HUDEP-2 (cell line): ENCODE results near the gene CC2D2A.

Experiments used
- DNase-seq, 76 experiments: peaks; one replicate each; lab custom pipeline; 2025; ENCODE audit not compliant: unreplicated experiment in 76 of 76; lab: John Stamatoyannopoulos, UW

CC2D2A gene

DNA sequence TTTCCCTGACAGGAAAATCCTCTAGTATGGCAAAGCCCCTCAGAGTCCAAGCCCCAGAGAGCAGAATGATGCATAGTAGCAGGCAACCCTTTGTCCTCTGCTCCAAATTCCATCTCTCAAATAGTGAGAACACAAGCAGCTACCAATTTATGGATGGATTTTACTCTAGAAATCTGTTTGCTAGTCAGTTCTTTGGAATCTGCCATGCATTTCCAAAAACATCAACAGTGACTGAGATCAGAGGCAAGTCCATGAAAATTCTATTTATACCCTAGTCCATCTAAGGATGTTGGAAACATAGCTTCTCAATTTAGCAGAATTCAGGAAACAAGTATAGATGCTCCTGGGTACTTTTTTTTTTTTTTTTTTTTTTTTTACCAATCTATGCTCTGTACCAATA lies 10.0 kb upstream of the CC2D2A start:
- DNase-seq = no peak

- DNase-seq = no peak
Measured at GRCh38 chr4:15466596-15466995, 3.1 kb upstream of the CC2D2A start.

GRCh38 chr4:15470128-15470475 lies 420 bp downstream of the CC2D2A start:
- DNase-seq = no peak

- no peak for DNase-seq
Measured at GRCh38 chr4:15476396-15476795, 6.7 kb downstream of the CC2D2A start.

DNA sequence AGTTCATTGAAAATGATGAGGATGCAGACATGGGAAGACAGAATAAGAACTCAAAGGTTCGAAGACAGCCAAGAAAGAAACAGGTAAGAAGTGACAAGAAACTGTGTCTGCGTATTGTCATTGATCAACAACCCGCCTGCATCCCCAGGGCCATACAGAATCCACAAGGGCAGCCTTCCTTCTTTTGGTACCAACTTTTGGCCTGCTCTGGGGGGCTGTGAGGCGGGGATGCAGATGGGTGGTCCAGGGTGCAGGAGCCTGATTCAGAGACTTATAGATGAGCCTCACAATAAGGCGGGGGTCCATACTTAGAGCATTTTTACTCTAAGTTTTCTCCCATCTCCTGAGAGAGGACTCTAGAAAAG lies 9.0 kb downstream of the CC2D2A start:
- no peak for DNase-seq

DNA sequence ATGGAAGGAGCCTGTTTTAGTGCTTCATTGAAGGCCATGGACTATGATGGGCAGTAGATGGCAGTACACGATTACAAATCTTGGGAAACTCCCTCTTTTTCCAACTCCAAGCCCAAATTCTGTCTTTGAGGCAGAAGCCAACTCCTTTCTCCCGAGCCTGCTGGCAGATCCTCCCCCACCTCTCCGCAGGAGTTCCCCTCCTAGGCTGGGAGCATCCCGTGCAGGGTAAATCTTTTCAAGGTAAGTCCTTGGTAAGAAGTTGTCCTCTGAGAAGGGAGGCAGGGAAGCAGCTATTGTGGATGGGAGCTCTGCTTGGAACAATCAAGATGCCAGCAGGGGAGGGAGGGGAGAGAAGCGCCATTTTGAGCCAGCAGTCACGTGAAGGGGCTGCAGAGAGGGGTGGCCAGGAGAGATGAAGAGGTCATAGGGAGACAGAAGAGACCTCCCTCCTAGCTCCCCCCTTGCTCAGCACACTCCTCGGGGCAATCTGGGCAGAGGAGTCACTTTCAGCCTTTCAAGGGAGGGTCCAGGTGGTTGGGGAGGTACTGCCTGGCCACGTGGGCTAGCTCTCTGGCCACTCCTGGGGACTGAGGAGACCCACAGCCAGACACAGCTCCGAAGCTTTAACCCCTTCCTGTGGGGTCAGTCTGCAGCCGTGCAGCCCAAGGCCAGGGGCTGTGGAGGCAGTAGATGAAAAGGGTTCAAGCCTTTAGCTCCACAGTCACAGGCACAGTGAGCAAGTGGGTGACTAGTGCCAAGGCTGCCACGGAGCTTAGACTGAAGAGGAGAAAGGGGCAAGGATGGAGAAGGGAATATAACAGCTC lies 9.6 kb downstream of the CC2D2A start:
- peak in 11 of 76 experiments; percentile 0 to 19 (median 3) for DNase-seq

DNA sequence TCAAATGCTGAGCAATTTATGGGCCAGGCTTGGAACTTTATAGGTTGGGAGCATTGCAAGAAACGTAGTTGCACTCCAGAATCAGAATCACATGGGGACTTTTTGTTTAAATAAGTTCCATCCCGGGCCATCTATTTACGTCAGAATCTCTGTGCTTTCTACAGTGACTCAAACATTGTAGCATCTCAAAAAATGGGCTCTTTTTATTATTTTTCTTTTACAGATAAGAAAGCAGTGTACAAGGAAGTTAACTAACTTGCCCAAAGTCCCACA lies 10.2 kb downstream of the CC2D2A start:
- no peak for DNase-seq

- no peak for DNase-seq
Measured at GRCh38 chr4:15481961-15482745, 12.5 kb downstream of the CC2D2A start.

- DNase-seq = no peak
Measured at GRCh38 chr4:15482842-15483241, 13.2 kb downstream of the CC2D2A start.

DNA sequence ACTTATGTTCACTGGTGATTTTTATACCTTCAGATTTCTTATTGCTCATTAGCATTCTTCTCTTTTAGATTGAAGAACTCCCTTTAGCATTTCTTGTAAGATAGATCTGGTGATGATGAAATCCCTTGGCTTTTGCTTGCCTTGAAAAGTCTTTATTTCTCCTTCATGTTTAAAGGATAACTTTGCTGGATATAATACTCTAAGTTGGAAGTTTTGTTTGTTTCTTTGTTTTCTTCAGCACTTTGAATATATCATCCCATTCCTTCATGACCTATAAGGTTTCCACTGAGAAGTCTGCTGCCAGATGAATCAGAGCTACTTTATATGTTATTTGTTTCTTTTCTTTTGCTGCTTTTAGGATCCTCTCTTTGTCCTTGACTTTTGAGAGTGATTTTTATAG lies 18.5 kb downstream of the CC2D2A start:
- DNase-seq = no peak

DNA sequence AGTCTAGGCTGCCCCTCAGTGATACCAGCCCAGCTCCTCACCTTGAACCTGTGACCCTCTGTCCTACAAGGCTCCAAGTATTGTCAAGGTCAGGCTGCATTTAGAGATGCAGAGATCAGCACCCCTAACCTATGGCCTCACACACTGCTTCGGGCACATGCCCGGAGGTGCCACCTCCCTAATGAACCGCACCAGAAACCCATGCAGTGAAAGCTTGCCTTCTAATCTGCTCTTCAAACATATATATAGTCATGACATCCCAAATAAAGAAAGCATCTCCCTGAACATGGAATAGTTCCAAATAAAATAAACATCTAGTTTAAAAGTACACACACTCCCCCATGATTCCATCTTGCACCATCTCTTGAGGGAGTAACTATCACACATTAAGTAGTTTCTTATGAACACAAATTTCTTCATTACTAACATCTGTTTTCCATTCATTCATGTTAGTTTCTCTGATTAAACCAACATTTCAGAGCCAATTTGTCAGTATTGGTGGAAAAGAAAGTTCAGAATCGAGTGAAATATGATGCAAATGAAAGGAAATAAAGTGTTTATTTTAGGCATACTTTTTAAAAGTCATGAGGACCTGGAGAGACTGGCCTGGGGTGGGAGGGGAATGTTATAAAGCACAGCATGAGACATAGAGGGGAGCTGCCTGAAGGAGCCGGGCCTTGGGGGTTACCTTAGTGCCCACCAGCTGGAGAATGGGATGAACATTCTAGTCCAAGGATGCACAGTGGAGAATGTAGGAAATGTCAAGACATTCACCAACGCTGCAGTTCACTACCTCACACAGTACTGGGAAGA lies 19.2 kb downstream of the CC2D2A start:
- DNase-seq = no peak

DNA sequence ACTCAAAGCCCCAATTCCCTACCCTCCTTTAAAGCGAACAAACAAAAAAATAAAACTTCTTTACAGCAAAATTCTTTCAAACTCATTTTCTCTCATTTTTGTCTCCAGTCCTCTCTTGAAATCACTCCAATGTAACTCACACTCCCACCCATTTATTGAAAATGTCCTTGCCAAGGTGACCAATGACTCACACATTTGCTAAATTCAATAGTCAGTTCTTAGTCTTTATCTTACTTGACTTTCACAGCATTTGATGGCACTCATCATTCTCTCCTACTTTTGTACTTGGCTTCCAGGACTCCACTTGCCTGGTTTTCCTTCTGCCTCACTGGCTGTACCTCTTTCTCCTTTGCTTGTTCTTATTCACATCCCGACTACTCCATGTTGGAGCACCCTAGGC lies 19.9 kb downstream of the CC2D2A start:
- no peak for DNase-seq

- DNase-seq = no peak
Measured at GRCh38 chr4:15493411-15493810, 23.7 kb downstream of the CC2D2A start.

GRCh38 chr4:15495621-15496020 lies 25.9 kb downstream of the CC2D2A start:
- DNase-seq = no peak

DNA sequence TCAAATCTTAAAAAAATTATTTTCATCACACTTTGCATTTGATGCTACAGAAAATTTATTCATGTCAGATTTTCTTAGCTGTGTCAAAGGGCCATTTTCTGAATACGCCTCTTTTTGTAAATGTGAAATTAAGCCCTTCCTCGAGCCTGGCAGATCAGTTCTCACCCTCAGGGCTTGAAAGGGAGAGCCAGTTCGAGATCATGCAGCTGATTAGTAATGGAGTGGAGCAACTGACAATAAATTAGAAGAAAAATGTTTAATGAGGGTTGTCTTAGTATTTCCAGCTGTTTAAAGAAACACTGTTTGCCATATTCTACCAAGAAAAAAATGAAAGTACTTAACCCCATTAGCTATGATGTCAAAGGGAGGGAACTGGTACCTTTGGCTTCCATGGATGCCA lies 28.7 kb downstream of the CC2D2A start:
- no peak for DNase-seq

- DNase-seq = no peak
Measured at GRCh38 chr4:15500701-15501100, 31.0 kb downstream of the CC2D2A start.

- no peak for DNase-seq
Measured at GRCh38 chr4:15501941-15502340, 32.3 kb downstream of the CC2D2A start.

DNA sequence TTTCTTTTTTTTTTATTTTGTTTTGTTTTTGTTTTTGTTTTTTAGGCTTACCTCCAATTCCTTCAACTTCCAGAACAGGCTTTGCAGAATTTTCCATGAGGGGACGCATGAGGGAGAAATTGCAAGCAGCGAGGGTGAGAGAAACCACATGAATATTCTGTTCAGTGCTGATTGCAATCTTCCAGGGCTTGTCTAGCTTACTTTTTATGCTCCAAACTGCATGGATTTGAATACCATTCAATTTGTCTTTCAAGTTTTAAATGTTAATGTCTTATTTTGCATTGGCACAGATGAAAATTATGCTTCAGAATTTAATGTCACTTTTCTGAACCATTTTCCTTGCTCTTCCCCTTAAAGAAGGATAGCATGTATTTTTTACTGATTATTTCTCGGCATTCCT lies 32.7 kb downstream of the CC2D2A start:
- DNase-seq = no peak

- DNase-seq = no peak
Measured at GRCh38 chr4:15504041-15504440, 34.4 kb downstream of the CC2D2A start.

DNA sequence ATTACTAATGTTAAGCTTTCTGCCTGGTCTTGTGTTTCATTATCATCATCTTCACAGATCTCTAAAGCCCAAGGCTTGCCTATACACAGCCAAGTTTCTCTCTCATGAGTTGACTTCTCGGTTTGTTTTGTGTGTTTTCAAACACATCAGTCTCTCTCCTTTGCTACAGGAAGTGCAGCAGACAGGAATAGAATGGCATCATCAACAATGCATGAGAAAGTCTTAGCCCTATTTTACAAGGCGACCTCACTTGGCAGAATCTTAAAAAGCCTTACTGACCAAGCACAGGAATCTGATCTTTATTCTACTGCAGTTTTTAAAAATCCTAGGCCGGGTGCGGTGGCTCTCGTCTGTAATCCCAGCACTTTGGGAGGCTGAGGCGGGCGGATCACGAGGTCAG lies 36.8 kb downstream of the CC2D2A start:
- no peak for DNase-seq

GRCh38 chr4:15507679-15508078 lies 38.0 kb downstream of the CC2D2A start:
- no peak for DNase-seq

DNA sequence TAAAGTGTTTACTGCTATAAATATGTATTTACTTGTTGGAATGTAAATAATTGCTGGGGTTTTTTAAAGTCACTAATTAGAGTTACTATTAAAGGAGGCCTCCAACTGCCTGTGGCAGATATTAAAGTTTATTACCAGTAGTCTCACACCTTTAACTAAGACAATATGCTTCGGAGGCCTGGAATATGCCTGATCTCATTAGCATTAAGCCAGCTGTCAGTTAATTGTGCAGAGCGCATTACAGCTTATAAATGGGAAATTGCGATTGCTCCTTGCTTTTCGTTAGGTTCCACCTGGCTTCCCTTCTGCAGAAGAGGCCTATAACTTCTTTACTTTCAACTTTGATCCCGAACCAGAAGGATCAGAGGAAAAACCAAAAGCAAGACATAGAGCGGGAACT lies 41.3 kb downstream of the CC2D2A start:
- no peak for DNase-seq
